ENCODE data around the gene PPT2.

- no peak for TF ChIP-seq CTCF (IDR thresholded peaks at IDR 0.05; ENCODE audit: extremely low read depth in 1 of 2, insufficient read depth in 1 of 2, low read depth in 1 of 2, low read length in 2 of 2)
- TF ChIP-seq POLR2A (IDR thresholded peaks at IDR 0.05; ENCODE audit: low read depth, low read length) = no peak
- no peak for TF ChIP-seq EZH2 (IDR thresholded peaks at IDR 0.05; ENCODE audit: borderline replicate concordance, low read depth, low read length, severe bottlenecking)
- no peak for TF ChIP-seq JUN (IDR thresholded peaks at IDR 0.05; ENCODE audit: borderline replicate concordance, insufficient read depth, insufficient read length, low read depth)
- no peak for TF ChIP-seq MYC (IDR thresholded peaks at IDR 0.05; ENCODE audit: low read depth, low read length)
- TF ChIP-seq FOS (IDR thresholded peaks at IDR 0.05; ENCODE audit: borderline replicate concordance, insufficient read depth, low read length) = no peak
- TF ChIP-seq, protein P1, sequence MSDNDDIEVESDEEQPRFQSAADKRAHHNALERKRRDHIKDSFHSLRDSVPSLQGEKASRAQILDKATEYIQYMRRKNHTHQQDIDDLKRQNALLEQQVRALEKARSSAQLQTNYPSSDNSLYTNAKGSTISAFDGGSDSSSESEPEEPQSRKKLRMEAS (IDR thresholded peaks at IDR 0.05; ENCODE audit: insufficient read depth, insufficient read length) = no peak
Measured at GRCh38 chr6:32114796-32115195, 39.1 kb upstream of the PPT2 start.

Data from endothelial cell of umbilical vein (primary cell).